GM21825 (cell line): ENCODE data around the gene YWHAH.

Experiments used
- ATAC-seq: cut with Tn5 transposase; IDR thresholded peaks from one replicate; pipeline ENCODE4 v1.9.1; 2021; ENCODE audit warnings: mild to moderate bottlenecking, moderate library complexity; ENCODE audit not compliant: unreplicated experiment

The YWHAH gene

DNA sequence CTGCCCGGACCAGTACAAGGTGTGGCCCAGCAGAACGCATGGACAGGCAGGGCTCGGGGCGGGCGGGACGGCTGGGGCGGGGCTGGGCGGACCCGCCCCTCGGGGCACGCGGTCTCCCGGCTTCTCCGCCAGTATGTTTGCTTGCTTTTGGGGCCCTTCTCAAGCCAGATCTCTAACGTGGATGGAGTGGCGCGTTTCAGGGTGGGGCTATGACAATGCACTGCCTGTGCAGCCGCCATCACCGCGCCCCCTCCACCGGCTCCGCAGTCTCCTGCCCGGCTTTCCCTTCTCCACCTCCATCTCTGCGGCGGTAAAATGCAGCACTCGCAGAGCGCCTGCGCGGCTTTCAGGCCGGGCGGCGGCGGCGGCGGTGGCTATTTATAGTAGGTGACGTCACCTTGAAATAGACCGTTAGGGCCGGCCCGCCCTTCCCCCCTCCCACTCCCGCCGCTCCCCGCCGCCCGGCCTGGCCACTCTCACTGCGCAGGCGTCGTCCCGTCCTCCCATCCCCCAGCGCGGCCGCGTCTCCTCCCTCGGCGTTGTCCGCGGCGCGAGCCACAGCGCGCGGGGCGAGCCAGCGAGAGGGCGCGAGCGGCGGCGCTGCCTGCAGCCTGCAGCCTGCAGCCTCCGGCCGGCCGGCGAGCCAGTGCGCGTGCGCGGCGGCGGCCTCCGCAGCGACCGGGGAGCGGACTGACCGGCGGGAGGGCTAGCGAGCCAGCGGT is at the start of gene YWHAH:
YWHAH (plus strand) TSS at position 558 of the 722 bp plus-strand sequence. CDS start 199 bp downstream, outside the sequence.
- ATAC-seq: peak; percentile 56

DNA sequence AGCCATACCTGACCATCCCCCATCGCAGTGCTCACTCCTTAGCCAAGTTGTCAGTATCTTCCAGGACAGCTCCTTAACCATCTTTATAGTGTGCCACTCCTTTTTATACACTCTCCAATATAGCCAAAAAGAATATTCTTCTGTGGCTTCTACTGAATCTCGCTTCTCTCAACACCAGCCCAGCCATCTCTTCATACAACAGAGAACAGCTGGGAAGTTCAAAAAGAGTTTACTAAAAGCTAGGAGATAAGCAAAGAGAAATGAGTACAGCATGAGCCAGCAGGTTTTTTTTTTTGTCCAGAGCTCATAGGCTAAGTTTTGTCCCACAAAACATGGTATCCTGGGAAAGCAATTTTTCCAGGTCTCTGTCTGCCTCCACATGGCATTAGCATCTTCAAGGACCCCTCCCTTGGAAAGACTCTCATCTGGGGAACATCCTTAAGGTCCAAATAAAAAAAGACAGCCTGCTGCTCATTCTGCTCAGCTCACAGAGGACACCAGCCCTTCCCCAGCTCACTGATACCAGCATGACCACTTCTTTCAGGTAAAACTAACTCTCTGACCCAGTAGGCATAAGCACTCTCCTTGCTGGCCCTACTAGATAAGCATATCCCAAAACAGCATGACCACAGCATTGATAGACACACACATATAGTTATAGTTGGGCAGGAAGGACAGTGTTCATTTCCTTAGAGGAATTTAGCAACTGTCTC is 48.8 kb upstream of the YWHAH start:
- no peak for ATAC-seq

DNA sequence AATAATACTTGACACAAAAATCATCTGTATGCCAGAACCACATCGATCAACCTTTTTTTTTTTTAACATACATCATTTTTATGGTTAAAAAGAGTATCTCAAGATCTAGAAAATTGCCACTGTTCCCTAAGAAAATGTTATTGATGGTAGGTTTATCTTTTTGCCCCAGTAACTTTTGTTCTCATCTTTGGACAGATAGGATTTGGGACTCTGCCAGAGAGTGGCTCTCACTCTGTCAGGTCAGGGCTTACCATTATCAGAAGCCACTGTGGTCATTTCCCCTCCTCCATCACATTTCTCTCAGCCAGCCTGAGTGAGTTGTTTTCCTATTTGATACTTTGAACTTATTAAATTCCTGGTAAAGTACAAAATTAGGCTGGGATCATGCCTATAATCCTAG is 47.9 kb upstream of the YWHAH start:
- ATAC-seq: no peak

DNA sequence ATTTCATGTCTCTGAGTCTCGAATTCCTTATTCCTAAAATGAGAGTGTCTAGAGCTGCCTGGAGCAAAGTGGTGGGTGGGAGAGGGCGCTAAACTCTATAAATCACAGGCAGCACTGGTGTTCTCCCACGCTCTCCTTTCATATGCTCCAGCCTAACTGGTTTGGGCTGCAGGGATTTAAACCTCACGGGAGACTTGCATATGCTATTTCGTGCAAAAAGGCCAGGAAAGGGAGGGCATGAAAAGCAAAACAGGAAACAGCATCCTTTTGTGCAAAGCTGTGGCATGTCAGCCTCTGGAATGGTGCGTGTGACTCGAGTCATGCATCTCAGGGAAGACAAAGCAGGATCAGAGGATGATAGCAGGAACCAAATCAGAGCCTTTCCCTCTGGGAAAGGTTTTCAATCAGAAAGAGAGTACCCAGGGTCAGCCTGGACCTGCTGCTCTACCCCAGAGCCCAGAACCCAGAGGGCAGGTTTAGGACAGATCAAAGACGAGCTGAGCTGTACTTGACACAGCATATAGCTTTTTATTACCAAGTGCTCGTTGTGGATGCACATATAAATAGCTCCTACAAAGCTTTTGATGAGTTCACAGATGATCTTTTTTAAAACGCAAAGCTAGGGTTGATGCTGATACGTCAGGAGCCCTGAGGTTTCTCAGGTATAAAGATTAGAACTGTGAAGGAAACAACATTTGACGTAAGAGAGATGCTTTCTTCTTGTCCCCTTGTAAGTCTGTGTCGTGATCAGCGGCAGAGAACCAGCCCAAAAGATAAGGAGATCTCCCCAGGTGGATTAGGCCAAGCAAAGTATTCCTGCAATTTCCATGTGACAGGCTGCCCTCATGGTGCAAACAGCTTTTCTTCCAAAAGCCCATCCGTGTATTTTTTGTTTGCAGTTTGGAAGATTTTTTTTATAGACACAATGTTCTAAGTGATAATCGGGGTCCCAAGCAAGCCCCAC is 46.2 kb upstream of the YWHAH start:
- ATAC-seq: no peak

DNA sequence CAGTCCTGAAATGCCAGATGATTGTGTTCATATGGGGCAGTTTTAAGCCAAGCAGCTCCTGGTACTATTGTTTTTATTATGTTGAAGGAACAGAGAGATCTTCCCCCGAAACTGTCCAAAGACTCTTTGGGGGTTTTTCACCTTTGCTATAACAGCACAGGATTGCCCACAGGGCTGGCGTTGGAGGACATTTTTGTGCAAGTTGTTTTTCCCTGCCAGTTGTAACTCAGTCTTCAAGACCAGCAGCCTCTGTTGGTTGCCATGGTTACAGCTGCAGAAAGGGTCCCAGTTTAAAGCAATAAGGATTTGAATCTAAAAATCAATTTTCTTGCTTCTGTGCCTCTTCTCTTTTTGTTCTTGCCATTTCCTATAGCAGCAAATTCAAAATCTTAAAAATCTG is 45.4 kb upstream of the YWHAH start:
- ATAC-seq: no peak

DNA sequence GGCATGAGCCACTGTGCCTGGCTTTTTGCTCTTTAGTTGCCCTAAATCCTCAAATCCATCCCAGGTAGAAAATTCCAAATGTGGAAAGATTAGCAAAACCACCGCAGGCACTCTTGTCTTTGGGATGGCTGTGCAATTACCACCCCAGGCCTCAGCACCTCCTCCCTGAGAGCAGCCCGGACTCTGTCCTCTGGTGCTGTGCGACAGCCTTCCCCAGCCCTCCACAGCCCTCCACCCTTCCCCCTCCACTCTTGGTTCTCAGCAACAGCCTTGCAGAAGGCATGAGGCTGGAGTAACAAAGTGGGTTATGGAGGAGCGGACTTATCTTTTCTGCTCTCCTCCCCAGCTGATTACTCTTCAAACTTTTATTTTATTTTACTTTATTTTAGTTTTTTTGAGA is 44.7 kb upstream of the YWHAH start:
- no peak for ATAC-seq

DNA sequence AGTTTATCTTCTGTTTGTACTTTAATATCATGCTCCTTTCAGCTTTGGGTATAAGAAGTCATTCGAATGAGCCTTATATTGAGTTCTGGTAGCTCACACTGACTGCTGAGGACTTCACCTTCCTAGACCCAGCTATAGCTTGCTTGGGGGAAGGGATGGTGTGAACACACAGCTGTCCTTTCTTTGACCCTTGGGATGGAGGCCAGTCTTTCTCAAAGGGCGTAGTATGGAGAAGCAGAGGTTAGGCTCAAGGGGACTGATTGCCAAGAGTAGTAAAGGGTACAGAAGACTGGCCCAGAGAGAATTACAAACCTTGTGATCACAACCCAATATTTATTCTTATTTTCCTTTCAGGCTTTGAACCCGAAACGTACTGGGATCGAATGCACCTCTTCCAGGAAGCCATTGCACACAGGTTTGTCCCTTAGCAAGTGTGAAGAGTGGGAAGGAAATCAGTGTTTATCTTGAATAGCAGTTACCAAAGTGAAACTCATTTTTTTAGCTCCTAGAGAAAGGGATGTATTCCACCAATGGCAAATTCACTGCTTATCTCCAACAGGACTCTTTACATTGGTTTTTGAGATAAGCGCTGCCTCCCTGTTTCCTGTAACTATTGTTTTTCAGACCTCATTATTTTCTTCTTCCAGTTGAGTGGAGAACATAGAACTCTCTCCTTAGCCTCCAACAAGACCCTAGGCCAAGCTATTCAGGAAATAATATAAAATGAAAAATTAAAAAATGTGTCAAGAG is 42.8 kb upstream of the YWHAH start:
- ATAC-seq: no peak

DNA sequence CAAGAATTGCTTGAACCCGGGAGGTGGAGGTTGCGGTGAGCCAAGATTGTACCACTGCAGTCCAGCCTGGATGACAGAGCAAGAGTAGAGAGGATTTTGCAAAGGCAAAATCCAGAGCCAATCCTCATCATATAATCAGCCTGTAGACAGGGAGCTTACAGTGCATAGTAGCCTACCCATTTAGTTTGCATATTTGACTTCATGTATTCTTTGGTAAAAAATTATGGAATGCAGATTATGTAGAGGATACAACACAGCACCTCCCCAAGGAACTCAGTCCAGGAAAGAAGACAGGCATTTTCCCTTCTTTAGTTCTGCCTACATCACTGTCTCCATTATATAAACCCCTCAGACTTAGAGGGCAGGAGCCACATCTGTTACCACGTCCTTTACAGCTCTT is 39.7 kb upstream of the YWHAH start:
- no peak for ATAC-seq

DNA sequence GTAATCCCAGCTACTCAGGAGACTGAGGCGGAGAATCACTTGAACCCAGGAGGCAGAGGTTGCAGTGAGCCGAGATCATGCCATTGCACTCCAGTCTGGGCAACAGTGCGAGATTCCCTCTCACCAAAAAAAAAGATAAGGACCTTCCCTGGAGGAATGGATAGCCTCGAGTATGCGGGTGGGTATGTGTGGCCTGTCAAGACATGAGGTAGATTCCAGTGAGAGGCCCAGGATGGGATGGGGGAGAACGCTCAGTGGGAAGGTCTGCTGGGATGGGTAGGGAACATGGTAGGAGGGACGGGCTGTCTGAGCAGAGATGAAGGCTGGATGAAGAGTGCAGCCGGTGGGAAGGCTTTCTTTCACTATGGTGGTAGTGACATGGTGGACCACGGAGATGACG is 39.0 kb upstream of the YWHAH start:
- ATAC-seq: no peak

DNA sequence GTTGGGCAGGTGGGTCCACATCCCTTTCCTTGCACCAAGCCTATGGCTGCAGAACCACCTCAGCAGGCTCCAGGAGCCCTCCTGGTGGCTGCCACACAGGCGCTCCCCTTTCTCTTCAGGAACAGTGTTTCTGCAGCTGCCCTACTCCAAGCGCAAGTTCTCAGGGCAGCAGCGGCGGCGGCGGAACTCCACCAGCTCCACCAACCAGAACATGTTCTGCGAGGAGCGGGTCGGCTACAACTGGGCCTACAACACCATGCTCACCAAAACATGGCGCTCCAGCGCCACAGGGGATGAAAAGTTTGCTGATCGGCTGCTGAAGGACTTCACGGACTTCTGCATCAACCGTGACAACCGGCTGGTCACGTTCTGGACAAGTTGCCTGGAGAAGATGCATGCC is 38.2 kb upstream of the YWHAH start:
- ATAC-seq: no peak

DNA sequence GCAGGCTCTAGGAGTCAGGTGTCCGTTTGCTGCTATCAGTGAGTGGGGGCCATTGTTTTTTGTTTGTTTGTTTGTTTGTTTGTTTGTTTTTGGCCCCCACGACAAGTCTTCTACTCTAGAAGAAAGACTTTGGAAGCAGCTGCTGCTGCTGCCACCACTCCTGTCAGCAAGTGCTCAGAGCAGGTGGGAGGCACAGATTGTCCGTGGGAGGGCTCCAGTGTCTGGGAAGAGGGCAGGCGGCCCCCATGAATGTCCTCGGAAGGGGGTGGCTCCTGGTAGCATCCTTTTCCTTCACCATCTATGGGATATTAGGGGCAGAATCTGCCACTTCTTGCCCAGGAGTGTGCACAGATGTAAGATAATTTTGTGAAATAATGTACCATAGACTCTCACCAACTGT is 37.8 kb upstream of the YWHAH start:
- ATAC-seq: no peak

DNA sequence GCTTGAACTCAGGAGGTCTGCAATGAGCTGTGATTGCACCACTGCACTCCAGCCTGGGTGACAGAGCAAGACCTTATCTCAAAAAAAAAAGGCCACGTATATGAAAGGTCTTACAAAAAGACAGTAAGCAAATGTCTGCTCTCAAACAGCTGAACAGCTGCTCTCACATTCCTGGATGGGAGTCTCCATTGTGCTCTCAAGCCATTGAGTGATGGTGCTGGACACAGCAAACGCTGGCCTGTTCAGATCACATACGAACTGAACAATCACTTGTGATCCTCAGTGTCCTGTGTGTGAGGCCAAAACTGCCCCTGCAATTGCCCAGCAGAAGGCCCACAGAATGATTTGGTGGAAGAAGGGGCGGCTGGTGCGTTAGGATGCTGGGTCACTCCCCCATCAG is 34.4 kb upstream of the YWHAH start:
- no peak for ATAC-seq

DNA sequence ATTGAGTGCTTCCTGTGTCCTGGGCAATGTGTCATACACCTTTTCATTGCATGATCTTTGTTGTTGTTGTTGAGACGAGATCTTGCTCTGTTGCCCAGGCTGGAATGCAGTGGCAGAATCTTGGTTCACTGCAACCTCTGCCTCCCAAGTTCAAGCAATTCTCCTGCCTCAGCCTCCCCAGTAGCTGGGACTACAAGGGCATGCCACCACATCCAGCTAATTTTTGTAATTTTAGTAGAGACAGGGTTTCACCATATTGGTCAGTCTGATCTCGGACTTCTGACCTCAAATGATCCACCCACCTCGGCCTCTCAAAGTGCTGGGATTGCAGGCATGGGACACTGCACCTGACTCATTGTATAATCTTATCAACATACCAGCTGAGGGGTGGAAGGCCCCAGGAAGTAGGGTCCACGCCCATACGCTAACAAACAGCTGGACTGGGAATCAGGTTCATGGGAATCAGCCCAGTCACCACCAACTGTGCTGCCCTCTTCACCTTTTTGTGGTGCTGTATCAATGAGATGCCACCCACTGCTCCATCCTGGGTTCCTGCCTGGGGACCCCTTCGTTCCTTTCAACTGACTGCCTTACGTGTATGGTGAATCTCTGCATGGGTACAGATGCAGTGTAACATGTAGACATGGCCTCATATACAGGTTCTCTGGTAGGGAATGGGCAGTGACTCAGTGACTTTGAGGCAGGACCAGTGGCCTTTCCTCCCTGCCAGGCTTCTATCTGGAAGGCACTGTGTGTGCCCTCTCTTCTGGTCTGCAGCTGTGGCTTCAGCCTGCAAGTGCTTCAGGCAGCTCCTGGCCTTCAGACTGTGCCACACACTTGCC is 32.5 kb upstream of the YWHAH start:
- no peak for ATAC-seq

DNA sequence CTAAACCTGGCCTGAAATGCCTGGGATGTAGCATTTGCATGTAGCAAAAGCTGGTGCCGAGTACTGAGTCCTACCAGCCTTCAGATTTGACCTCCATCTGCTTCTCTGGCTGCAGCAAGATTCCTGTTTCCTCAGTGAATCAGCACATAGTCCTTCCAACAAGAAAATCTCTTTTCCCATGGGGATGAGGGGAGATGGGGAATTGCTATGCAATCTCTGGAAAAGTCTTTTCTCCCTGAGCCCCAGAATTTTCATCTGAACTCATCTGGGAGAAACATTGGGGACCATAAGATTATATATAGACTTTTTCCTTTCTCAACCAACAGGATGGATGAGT is 32.0 kb upstream of the YWHAH start:
- ATAC-seq: no peak

DNA sequence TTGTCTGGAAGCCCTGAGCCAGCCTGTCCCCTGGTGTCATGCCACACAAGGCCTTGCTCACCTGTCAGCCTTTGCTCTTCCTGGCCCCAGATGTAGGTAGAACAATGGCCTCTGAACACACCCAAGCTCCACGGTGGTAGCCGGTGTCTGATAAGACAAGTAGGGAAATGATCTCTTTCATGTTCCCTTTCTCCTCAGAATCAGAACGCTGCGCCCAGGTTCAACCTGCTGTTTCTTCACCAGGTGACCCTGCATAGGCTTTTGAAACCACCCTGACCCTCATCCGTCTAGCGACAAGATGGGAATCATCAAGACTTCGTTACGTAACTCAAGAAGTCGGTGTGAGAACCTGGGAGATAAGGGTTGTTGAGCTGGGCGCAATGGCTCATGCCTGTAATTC is 28.7 kb upstream of the YWHAH start:
- ATAC-seq: no peak

DNA sequence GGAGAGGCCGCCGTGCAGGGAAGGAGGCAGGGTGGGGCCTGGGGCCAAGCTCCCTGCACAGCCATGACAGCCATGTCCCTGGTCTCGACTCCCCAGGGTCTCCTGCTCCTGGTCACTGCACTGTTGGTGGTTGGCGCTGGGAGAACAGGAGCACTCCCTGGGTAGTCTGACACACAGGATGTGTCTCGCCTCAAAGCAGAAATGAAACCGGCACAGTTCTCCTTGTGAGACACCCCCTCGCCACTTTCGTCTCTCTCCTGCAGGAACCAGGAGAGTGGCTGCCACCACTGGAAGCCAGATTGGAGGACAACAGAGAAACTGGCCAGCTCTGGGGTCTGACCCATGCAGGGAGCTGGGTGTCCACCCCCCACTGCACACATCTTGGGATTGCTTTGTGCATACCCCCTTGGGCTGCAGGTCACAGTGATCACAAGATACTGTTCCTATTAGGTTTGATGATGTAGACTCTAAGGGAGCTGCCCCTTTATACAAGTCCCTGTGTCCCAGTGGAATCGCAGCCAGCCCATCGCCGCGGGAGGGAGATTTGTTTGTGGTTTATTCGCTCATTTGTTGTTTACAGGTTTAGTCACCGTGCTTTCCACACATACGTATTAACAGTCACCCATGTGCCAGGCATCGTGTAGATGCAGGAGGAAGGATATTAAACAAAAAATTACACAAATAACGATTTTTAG is 27.0 kb upstream of the YWHAH start:
- ATAC-seq: peak; percentile 64

DNA sequence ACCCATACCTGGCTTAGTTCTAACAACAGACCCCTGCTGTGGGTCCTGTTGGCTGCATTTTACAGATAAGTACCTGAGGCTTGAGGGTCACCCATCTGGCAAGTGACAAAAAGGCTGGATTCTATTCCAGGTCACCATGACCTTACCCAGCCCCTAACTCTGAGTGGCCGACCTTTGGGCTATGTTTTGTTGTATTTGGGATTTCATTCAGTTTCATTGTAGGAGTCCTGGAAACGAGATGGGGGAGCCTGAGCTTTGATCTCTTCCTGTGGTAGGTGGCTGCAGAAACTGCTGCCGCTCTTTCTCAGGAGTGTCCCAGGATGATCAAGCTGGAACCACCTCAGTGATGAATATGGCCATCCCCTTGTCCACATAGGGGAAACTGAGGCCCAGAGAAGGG is 24.6 kb upstream of the YWHAH start:
- no peak for ATAC-seq

DNA sequence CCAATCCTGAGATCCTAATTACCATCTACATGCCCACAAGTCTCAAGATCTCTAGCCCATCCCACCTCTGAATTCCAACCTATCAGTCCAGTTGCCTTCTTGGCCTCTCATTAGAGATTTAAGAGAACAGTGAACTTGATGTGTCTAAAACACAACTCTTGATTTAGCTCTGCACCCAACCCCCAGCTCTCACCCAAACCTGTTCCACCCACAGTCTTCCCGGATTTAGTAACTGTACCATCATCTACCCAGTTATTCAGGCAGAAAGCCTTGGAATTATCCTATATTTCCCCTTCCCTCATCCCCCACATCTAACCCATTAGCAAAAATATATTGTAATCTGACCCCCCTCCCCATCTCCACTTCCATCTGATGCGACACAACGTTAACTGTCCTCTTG is 24.0 kb upstream of the YWHAH start:
- no peak for ATAC-seq

DNA sequence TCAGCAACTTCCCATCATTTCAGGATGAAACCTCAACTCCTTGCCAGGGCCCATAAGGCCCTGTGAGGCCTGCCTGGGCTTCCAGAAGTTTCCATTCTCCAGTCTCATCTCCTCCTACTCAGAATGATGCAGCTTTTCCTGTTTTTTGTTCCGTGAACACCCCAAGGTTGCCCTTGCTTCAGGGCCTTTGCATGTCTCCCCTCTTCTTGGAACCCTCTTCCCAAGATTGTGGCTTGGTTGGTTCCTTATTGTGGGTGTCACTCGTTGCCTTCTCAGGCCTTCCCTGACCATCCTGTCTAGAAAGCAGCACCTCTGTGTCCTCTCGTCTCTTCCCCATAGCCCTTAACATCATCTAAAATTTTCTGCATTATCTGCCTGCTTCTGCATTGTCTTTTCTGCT is 23.2 kb upstream of the YWHAH start:
- no peak for ATAC-seq
